H1 (cell line): ENCODE data around the gene ANKRD2. TPM values are rescaled to one million over a fixed set of nuclear protein-coding genes. Genes with fewer than 3 reads are reported as not detected.

Experiments used
- CTCF ChIA-PET: fragments of 300-600 bp; sonication (Branson Sonifier 250); formaldehyde crosslinking; loops from one replicate; lab custom pipeline; 2021; ENCODE audit not compliant: partially characterized antibody; lab: Charles Lee
- POLR2A ChIA-PET: fragments of 300-600 bp; sonication (Branson Sonifier 250); formaldehyde crosslinking; loops from one replicate; lab custom pipeline; 2021; ENCODE audit warnings: inconsistent platforms; ENCODE audit not compliant: partially characterized antibody; lab: Charles Lee
- DNase-seq, 2 experiments: peaks; one replicate each; pipeline versions ENCODE4 v3.0.0 to v3.0.0-alpha.2; 2010 to 2022; ENCODE audit warnings: low spot score in 2 of 2, low read depth in 1 of 2, mixed read lengths in 1 of 2
- FAIRE-seq: peaks from 2 replicates; lab custom pipeline; 2011; peaks lifted over from hg19 to GRCh38; lab: Jason Lieb, UNC
- H2AFZ ChIP-seq: 2 replicates; pipeline ENCODE4 v1.8.1; 2012; ENCODE audit warnings: low read length, inconsistent platforms
- H2AK5ac ChIP-seq: 2 replicates; pipeline ENCODE4 v1.6.1; 2013; ENCODE audit warnings: low read depth, low read length
- H2BK120ac ChIP-seq: replicated peaks from 2 replicates; pipeline ENCODE3; 2013; ENCODE audit warnings: low read depth, low read length, inconsistent platforms
- H2BK12ac ChIP-seq: 2 replicates; pipeline ENCODE4 v1.6.1; 2013; ENCODE audit warnings: low read depth, low read length
- H2BK15ac ChIP-seq: 2 replicates; pipeline ENCODE4 v1.6.1; 2013; ENCODE audit warnings: low read length
- H2BK20ac ChIP-seq: 2 replicates; pipeline ENCODE4 v1.6.1; 2013; ENCODE audit warnings: low read length
- H2BK5ac ChIP-seq: 2 replicates; pipeline ENCODE4 v1.6.1; 2013; ENCODE audit warnings: low read depth, low read length
- H3K14ac ChIP-seq: 2 replicates; pipeline ENCODE4 v1.6.1; 2013; ENCODE audit warnings: inconsistent platforms; ENCODE audit not compliant: insufficient read length
- H3K18ac ChIP-seq: 2 replicates; pipeline ENCODE4 v1.6.1; 2013; ENCODE audit warnings: low read length; ENCODE audit errors: extremely low read depth
- H3K23ac ChIP-seq: 2 replicates; pipeline ENCODE4 v1.6.1; 2013; ENCODE audit warnings: inconsistent platforms; ENCODE audit not compliant: insufficient read length
- H3K23me2 ChIP-seq: 2 replicates; pipeline ENCODE4 v1.6.1; 2013; ENCODE audit warnings: low read depth, low read length
- H3K27ac ChIP-seq: 2 replicates; pipeline ENCODE4 v1.6.1; 2011; ENCODE audit warnings: low read depth, low read length, inconsistent platforms
- H3K27me3 ChIP-seq, 4 experiments: replicated peaks in 1 of 4; 1 replicate in 1 of 4; 2 replicates in 3 of 4; pipeline versions ENCODE4 v1.6.1 to v1.8.1; 2011 to 2013; ENCODE audit warnings: low read length in 3 of 4, mild to moderate bottlenecking in 3 of 4, inconsistent platforms in 2 of 4, mixed read lengths in 2 of 4, moderate library complexity in 1 of 4; ENCODE audit not compliant: control insufficient read depth in 3 of 4, insufficient read depth in 3 of 4; ENCODE audit errors: extremely low read depth in 1 of 4
- H3K36me3 ChIP-seq, 4 experiments: 2 replicates each; pipeline versions ENCODE4 v1.6.1 to v1.8.1; 2011 to 2013; ENCODE audit warnings: mild to moderate bottlenecking in 4 of 4, low read length in 3 of 4, moderate library complexity in 2 of 4, control low read depth in 1 of 4, inconsistent platforms in 1 of 4; ENCODE audit not compliant: insufficient read depth in 4 of 4, control insufficient read depth in 2 of 4
- H3K4ac ChIP-seq: replicated peaks from 2 replicates; pipeline ENCODE3; 2013; ENCODE audit warnings: low read length, low read depth, mixed read lengths, inconsistent platforms; ENCODE audit not compliant: insufficient read length
- H3K4me1 ChIP-seq, 4 experiments: replicated peaks in 1 of 4; 1 replicate in 1 of 4; 2 replicates in 3 of 4; pipeline versions ENCODE4 v1.6.1 to v1.8.1; 2011 to 2013; ENCODE audit warnings: low read length in 3 of 4, inconsistent platforms in 2 of 4, mixed read lengths in 1 of 4; ENCODE audit not compliant: insufficient read depth in 4 of 4, control insufficient read depth in 3 of 4
- H3K4me2 ChIP-seq, 2 experiments: 2 replicates each; pipeline versions ENCODE4 v1.6.1 to v1.8.1; 2011 to 2013; ENCODE audit warnings: low read depth in 2 of 2, low read length in 2 of 2, control low read depth in 1 of 2, inconsistent platforms in 1 of 2, mild to moderate bottlenecking in 1 of 2; ENCODE audit not compliant: insufficient read depth in 1 of 2
- H3K4me3 ChIP-seq, 4 experiments: fragments of 200-600, 300-600 bp in 1 of 4; sonication (generic), shearing (Covaris generic), sonication (Bioruptor Twin) in 1 of 4; 2 replicates each; pipeline versions ENCODE4 v1.5.1 to v1.8.1; 2011 to 2016; ENCODE audit warnings: low read length in 4 of 4, low read depth in 3 of 4, control low read depth in 2 of 4, inconsistent platforms in 2 of 4, mild to moderate bottlenecking in 2 of 4, mixed read lengths in 1 of 4, moderate library complexity in 1 of 4; ENCODE audit not compliant: insufficient read depth in 2 of 4; ENCODE audit errors: extremely low read depth in 1 of 4
- H3K56ac ChIP-seq: replicated peaks from 2 replicates; pipeline ENCODE3; 2013; ENCODE audit warnings: low read depth, mild to moderate bottlenecking, mixed read lengths, low read length, inconsistent platforms; ENCODE audit not compliant: insufficient read length
- H3K79me1 ChIP-seq: 2 replicates; pipeline ENCODE4 v1.6.1; 2013; ENCODE audit warnings: low read depth, low read length, control low read depth
- H3K79me2 ChIP-seq, 2 experiments: 2 replicates each; pipeline versions ENCODE4 v1.6.1 to v1.8.1; 2012 to 2013; ENCODE audit warnings: low read length in 2 of 2, mild to moderate bottlenecking in 2 of 2, inconsistent platforms in 1 of 2; ENCODE audit not compliant: insufficient read depth in 2 of 2, control insufficient read depth in 1 of 2
- H3K9ac ChIP-seq, 4 experiments: replicated peaks in 1 of 4; 1 replicate in 1 of 4; 2 replicates in 3 of 4; pipeline versions ENCODE4 v1.6.1 to v1.8.1; 2011 to 2013; ENCODE audit warnings: low read depth in 3 of 4, low read length in 3 of 4, control low read depth in 2 of 4, mild to moderate bottlenecking in 2 of 4, moderate library complexity in 2 of 4, inconsistent platforms in 1 of 4; ENCODE audit errors: extremely low read depth in 1 of 4
- H3K9me3 ChIP-seq, 2 experiments: 2 replicates each; pipeline versions ENCODE4 v1.6.1 to v1.8.1; 2012 to 2013; ENCODE audit warnings: mild to moderate bottlenecking in 2 of 2, moderate library complexity in 2 of 2, control low read depth in 1 of 2, inconsistent platforms in 1 of 2, low read depth in 1 of 2, low read length in 1 of 2, mixed read lengths in 1 of 2; ENCODE audit not compliant: insufficient read depth in 2 of 2
- H4K20me1 ChIP-seq, 2 experiments: replicated peaks in 1 of 2; 2 replicates each; pipeline versions ENCODE3 to v1.8.1; 2011 to 2013; ENCODE audit warnings: inconsistent platforms in 2 of 2, low read length in 2 of 2, mild to moderate bottlenecking in 1 of 2; ENCODE audit not compliant: insufficient read depth in 2 of 2, control insufficient read depth in 1 of 2
- H4K5ac ChIP-seq: 2 replicates; pipeline ENCODE4 v1.6.1; 2013; ENCODE audit warnings: low read length, low read depth, mixed read lengths, inconsistent platforms; ENCODE audit not compliant: insufficient read length
- H4K8ac ChIP-seq: 2 replicates; pipeline ENCODE4 v1.8.0; 2013; ENCODE audit warnings: mild to moderate bottlenecking, moderate library complexity, low read length, inconsistent platforms; ENCODE audit not compliant: insufficient read depth; ENCODE audit errors: extremely low read depth
- H4K91ac ChIP-seq: replicated peaks from 2 replicates; pipeline ENCODE3; 2013; ENCODE audit warnings: low read length, mixed read lengths, inconsistent platforms; ENCODE audit not compliant: insufficient read length
- ASH2L ChIP-seq: fragments of 200-600, 300-600 bp; sonication (generic); IDR thresholded peaks from one replicate; pipeline ENCODE4 v1.7.1; 2017; ENCODE audit warnings: low read length
- BRCA1 ChIP-seq: IDR thresholded peaks from 2 replicates; pipeline ENCODE4 v1.6.1; 2012; ENCODE audit warnings: low read depth, low read length, improper control_type of control experiment
- CREB1 ChIP-seq: IDR thresholded peaks from 2 replicates; pipeline ENCODE4 v1.6.1; 2012; ENCODE audit warnings: inconsistent platforms
- HDAC2 ChIP-seq, 2 experiments: fragments of 300-600 bp in 1 of 2; sonication (generic) in 1 of 2; IDR thresholded peaks; 2 replicates each; pipeline ENCODE4 v1.6.1; 2011 to 2012; ENCODE audit warnings: low read depth in 2 of 2, low read length in 2 of 2, mild to moderate bottlenecking in 2 of 2, moderate library complexity in 2 of 2, borderline replicate concordance in 1 of 2, inconsistent platforms in 1 of 2
- KDM4A ChIP-seq: IDR thresholded peaks from one replicate; pipeline ENCODE4 v1.7.1; 2012; ENCODE audit warnings: low read depth, mild to moderate bottlenecking, moderate library complexity, low read length, inconsistent platforms; ENCODE audit not compliant: severe bottlenecking
- KDM5A ChIP-seq: fragments of 200-600 bp; IDR thresholded peaks from 2 replicates; pipeline ENCODE4 v1.7.1; 2012; ENCODE audit warnings: mild to moderate bottlenecking, low read length, inconsistent platforms, mixed read lengths
- MAFK ChIP-seq: IDR thresholded peaks from 2 replicates; pipeline ENCODE4 v1.6.1; 2012; ENCODE audit warnings: low read depth, mild to moderate bottlenecking, improper control_type of control experiment, low read length
- NANOG ChIP-seq: IDR thresholded peaks from 2 replicates; pipeline ENCODE4 v1.6.1; 2011; ENCODE audit warnings: low read length, low read depth, mild to moderate bottlenecking, inconsistent platforms; ENCODE audit not compliant: insufficient read depth, poor library complexity, severe bottlenecking
- RFX5 ChIP-seq: IDR thresholded peaks from 2 replicates; pipeline ENCODE4 v1.6.1; 2011; ENCODE audit warnings: low read depth, low read length, improper control_type of control experiment, borderline replicate concordance
- SIN3A ChIP-seq, 2 experiments: IDR thresholded peaks in 1 of 2; conservative IDR thresholded peaks in 1 of 2; 2 replicates each; pipeline ENCODE4 v1.6.1; 2011 to 2012; ENCODE audit warnings: low read length in 2 of 2, improper control_type of control experiment in 1 of 2, low read depth in 1 of 2, mild to moderate bottlenecking in 1 of 2
- SP4 ChIP-seq: IDR thresholded peaks from 2 replicates; pipeline ENCODE4 v1.6.1; 2012; ENCODE audit warnings: low read length, inconsistent platforms
- WGBS, 2 experiments: shearing (Covaris generic) in 1 of 2; methylation state at CpG; one replicate each; pipeline versions ENCODE4 v1.1.6 to v1.1.7; 2013 to 2015; ENCODE audit warnings: low lambda C conversion rate in 2 of 2, mixed read lengths in 2 of 2, inconsistent platforms in 1 of 2, low coverage in 1 of 2, missing lambda C conversion rate in 1 of 2; ENCODE audit not compliant: insufficient replicate concordance in 2 of 2, insufficient coverage in 1 of 2, insufficient read length in 1 of 2; ENCODE audit errors: extremely low coverage in 1 of 2, missing lambda C conversion rate in 1 of 2; 5-methylcytosine and 5-hydroxymethylcytosine counted together
- polyA plus RNA-seq, 7 experiments: library from polyadenylated mRNA; depleted of rRNA in 3 of 7; stranded (reverse) in 5 of 7; unstranded in 2 of 7; fragments of >200 nt in 5 of 7; fragments of 200-250 nt in 2 of 7; gene quantifications; 1 replicate in 5 of 7; 2 replicates in 1 of 7; 4 replicates in 1 of 7; pipeline versions ENCODE4 v1.2.1 to v1.2.3, GENCODE V29; 2011 to 2013; ENCODE audit warnings: missing spikeins in 2 of 7, mixed read lengths in 2 of 7
- total RNA-seq: library from RNA; stranded (reverse); fragmentation: NEBNext Ultra II Directional; extraction: Animal tissue kit (Norgen Biotek cat#: 25700); gene quantifications from 2 replicates; pipeline ENCODE4 v1.2.1, GENCODE V29; 2021

The ANKRD2 gene
- total and polyA plus RNA-seq, 2 of the 8 experiments (the other 6 are each of a cell fraction or from before 2014, with no cell fraction given): not detected

GRCh38 chr10:97596101-97597082 lies 23.8 kb downstream of the ANKRD2 start:
- Histone ChIP-seq H4K8ac (no peak overlapping the region), H3K27me3 (no peaks in the 10 kb centered on the region), H3K27ac (no peak overlapping the region), H3K4me1 (no peaks in the 10 kb centered on the region), H3K4me2 (no peak overlapping the region), H2BK5ac (no peak overlapping the region), H2BK20ac (no peak overlapping the region), H3K18ac (no peak overlapping the region), H3K79me1 (no peaks in the 10 kb centered on the region), H2BK15ac (no peak overlapping the region), H3K36me3 (no peaks in the 10 kb centered on the region), H2BK12ac (no peak overlapping the region), H2AFZ (no peak overlapping the region), H4K5ac (no peak overlapping the region), H3K4me3 (no peak overlapping the region), H2AK5ac (no peak overlapping the region; the same call in 1 of the 2 replicates), H3K14ac (no peak overlapping the region), H4K20me1 (no peaks in the 10 kb centered on the region), H3K4ac (no peak overlapping the region), H3K56ac (no peak overlapping the region), H4K91ac (no peak overlapping the region), H2BK120ac (no peak overlapping the region), H3K9me3 (no peaks in the 10 kb centered on the region), H3K23me2 (no peaks in the 10 kb centered on the region), H3K79me2 (no peaks in the 10 kb centered on the region), H3K9ac (no peak overlapping the region), H3K23ac (no peak overlapping the region)
- CTCF ChIA-PET: interaction anchor here (0.6 to 2.6 kb wide), 13 partner anchors 12 to 697 kb away, joined by 3 to 12 read pairs (median 4); partner anchors contain the start of genes ANKRD2 and HOGA1
- POLR2A ChIA-PET: no interaction called here
- DNase-seq (no peak), FAIRE-seq (no peak)
- TF ChIP-seq CREB1 (no peak), KDM5A (no peak), ASH2L (no peak), SP4 (no peak), RFX5 (no peak), SIN3A (conservative IDR thresholded peaks at IDR 0.05 in 1 of 2, IDR thresholded peaks at IDR 0.05 in 1 of 2; ENCODE audit: low read depth in 1 of 2, low read length in 2 of 2) (no peak), MAFK (no peak), HDAC2 (IDR thresholded peaks at IDR 0.05; ENCODE audit: borderline replicate concordance in 1 of 2, low read depth in 2 of 2, low read length in 2 of 2) (no peak), NANOG (no peak), KDM4A (no peak), BRCA1 (no peak)
- WGBS, 2 experiments: 83% methylated on average over 10 of the region's 10 CpGs; no CpG with 5 or more reads in 1 of the 2 experiments
